Epithelial cell of esophagus (primary cell): Measurements from ENCODE around the gene MAPT.

Source experiments
- DNase-seq: peaks from one replicate; pipeline ENCODE4 v3.0.0; 2010; ENCODE audit warnings: low read depth
- H3K4me3 ChIP-seq: 2 replicates; pipeline ENCODE4 v1.5.1; 2011; ENCODE audit warnings: mild to moderate bottlenecking, low read length, control low read depth
- TF ChIP-seq, protein P1 (sequence below): IDR thresholded peaks from 2 replicates; pipeline ENCODE4 v1.5.1; 2011; ENCODE audit warnings: low read depth, mild to moderate bottlenecking, low read length, control low read depth, inconsistent platforms; ENCODE audit not compliant: insufficient read depth; ENCODE audit errors: missing control alignments

MAPT gene

DNA sequence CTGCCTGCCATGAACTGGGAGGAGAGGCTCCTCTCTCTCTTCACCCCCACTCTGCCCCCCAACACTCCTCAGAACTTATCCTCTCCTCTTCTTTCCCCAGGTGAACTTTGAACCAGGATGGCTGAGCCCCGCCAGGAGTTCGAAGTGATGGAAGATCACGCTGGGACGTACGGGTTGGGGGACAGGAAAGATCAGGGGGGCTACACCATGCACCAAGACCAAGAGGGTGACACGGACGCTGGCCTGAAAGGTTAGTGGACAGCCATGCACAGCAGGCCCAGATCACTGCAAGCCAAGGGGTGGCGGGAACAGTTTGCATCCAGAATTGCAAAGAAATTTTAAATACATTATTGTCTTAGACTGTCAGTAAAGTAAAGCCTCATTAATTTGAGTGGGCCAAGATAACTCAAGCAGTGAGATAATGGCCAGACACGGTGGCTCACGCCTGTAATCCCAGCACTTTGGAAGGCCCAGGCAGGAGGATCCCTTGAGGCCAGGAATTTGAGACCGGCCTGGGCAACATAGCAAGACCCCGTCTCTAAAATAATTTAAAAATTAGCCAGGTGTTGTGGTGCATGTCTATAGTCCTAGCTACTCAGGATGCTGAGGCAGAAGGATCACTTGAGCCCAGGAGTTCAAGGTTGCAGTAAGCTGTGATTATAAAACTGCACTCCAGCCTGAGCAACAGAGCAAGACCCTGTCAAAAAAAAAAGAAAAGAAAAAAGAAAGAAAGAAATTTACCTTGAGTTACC lies 68.0 kb downstream of the MAPT start:
- no peak for DNase-seq
- TF ChIP-seq, protein P1, sequence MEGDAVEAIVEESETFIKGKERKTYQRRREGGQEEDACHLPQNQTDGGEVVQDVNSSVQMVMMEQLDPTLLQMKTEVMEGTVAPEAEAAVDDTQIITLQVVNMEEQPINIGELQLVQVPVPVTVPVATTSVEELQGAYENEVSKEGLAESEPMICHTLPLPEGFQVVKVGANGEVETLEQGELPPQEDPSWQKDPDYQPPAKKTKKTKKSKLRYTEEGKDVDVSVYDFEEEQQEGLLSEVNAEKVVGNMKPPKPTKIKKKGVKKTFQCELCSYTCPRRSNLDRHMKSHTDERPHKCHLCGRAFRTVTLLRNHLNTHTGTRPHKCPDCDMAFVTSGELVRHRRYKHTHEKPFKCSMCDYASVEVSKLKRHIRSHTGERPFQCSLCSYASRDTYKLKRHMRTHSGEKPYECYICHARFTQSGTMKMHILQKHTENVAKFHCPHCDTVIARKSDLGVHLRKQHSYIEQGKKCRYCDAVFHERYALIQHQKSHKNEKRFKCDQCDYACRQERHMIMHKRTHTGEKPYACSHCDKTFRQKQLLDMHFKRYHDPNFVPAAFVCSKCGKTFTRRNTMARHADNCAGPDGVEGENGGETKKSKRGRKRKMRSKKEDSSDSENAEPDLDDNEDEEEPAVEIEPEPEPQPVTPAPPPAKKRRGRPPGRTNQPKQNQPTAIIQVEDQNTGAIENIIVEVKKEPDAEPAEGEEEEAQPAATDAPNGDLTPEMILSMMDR, result no peak
- H3K4me3 ChIP-seq, result no peak overlapping the region

DNA sequence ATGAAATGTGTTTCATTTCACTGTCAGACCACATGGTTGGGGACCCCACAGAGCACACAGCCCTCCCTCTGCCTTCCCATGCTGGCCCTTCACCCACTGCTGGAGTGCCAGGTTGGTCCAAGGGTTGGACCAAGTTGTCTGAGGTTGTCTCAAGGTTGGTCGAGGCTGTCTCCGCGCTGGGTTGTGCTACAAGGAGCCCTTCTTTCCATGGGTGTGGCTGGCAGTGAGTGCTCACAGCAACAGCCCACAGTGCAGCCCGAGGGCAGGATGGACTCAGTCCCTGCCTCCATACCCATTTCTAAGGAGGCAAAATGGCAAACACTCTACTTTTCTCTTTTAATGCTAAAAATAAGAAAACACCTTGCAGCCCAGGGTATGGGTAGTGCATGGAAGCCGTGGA lies 68.9 kb downstream of the MAPT start:
- TF ChIP-seq, protein P1, result no peak
- no peak overlapping the region for H3K4me3 ChIP-seq
- no peak for DNase-seq

DNA sequence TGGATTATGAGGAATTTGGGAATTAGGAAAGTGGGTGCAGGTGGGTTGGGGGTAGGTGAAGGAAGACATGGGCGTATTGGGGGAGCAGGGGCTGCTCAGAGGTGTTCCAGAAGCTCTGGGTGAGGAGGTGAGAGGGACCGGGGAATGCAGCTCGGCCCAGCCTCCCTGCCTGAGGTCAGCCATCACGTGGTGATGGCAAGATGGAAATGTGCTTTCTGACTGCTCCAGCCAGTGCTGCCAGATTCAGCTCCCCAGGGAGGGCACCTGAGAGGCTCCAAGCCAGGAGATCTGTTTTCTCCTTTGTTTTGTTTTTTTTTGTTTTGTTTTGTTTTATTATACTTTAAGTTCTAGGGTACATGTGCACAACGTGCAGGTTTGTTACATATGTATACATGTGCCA lies 69.5 kb downstream of the MAPT start:
- TF ChIP-seq, protein P1, result no peak
- no peak for DNase-seq
- no peak overlapping the region for H3K4me3 ChIP-seq

DNA sequence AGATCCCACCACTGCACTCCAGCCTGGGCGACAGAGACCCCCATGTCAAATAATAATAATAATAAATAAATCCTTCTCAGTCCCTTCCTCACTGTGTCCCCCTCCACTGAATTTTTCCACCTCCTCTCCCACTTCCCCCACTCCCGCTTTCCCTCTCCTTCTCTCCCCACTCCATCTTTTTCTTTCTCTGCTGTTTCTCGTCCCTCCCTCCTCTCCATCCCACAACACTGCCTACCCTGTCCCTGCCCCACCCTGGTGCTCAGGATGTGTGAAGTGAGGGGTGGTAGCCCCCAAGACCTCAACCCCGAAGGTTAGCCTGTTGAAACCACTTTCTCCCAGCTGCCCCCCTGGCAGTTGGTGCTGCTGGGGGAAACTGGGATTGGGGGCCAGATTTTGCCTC lies 70.3 kb downstream of the MAPT start:
- no peak for DNase-seq
- TF ChIP-seq, protein P1, result no peak
- no peak overlapping the region for H3K4me3 ChIP-seq

DNA sequence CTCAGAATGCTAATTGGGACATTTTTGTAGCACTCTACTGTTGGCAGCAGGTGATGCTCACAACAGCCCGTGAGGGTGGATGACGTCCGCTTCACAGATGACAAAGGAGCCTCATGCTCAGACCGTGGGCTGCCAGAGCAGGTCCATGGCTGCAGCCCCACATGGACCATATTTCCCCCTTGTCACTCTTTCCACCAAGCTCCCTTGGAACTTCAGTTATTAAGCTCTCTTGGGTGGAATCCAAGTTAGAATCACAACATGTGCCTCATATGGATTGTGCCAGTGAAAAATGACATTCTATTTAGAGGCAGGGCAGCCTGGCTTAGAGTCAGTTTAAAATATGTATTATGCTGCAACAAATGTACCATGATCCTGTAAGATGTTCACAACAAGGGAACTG lies 71.5 kb downstream of the MAPT start:
- H3K4me3 ChIP-seq, result no peak overlapping the region
- TF ChIP-seq, protein P1, result no peak

DNA sequence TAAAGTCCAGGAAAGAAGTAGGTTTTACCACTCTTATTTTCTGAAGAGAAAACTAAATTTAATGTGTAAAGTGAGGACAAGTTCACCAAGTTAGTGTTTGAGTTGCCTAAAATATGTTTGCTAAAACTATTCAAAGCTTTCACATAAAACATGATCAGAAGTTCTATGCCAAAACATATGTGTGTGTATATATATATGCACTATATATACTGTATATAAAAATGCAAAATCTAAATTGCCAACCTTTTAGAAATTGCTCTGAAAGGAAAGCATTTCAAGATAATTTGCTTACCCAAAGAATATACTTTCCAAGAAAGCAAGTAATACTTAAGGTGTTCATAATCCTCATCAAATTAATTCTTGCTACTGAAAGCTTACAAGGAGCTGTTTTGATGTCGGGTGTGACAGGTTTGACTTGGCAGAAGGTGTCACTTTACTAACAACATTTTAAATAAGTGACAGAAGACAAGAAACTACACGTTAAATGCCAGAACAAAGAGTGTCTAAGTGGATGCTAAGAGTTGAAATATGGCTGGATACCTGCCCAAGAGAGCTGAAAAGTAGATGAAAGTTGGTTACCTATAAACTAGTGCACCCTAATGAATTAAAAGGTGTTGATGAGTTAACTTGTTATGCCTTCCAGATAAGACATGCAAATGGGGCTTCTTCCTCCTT lies 72.4 kb downstream of the MAPT start:
- no peak for DNase-seq
- TF ChIP-seq, protein P1, result no peak
- H3K4me3 ChIP-seq, result no peak overlapping the region

More for the DNA sequence above, 71.5 kb downstream of the MAPT start:
- no peak for DNase-seq
